ENCODE data around the gene TXNRD2. TPM values are rescaled to one million over a fixed set of nuclear protein-coding genes. Genes with fewer than 3 reads are reported as not detected.

The TXNRD2 gene
- total RNA-seq, 1 donor from 2014 or later, result 23.0 TPM

DNA sequence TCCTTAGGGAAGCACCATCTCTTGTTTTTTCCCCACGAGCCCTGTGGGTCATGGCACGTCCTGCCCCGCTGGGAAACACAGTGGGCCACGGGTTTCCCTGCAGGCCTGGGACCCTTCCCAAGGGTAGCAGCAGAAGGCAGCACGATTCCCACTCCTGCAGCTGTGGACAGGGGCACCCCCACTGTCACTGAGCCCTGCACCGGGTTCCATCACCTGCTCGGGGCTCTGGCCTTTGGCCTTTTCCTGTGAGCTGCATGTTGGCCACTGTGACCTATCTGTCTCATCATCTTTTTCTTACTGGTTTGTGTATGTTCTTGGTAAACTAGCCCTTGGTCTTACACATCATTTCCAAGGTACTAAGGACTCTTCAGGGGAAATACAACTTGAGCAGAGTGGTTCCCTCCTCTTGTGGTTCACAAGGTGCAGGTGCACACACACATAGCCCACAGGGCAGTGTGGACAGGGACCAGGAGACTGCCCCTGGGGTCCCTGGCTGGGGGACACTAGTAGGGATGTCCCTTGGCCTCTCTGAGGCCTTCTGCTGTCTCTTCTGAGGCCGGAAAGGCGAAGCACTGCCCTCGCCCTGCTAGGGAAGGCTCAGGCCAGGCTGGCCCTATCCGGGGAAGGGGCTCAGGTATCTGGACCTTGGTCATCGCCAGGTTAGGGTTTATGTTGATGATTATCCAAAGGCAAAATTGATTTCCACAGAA is 19.0 kb upstream of the TXNRD2 start:
- Mint-ChIP-seq H3K27ac (ENCODE audit: unreplicated experiment) (no peak overlapping the region), H3K36me3 (ENCODE audit: low read depth, unreplicated experiment) (no peaks in the 10 kb centered on the region)
- TF ChIP-seq, protein P1, sequence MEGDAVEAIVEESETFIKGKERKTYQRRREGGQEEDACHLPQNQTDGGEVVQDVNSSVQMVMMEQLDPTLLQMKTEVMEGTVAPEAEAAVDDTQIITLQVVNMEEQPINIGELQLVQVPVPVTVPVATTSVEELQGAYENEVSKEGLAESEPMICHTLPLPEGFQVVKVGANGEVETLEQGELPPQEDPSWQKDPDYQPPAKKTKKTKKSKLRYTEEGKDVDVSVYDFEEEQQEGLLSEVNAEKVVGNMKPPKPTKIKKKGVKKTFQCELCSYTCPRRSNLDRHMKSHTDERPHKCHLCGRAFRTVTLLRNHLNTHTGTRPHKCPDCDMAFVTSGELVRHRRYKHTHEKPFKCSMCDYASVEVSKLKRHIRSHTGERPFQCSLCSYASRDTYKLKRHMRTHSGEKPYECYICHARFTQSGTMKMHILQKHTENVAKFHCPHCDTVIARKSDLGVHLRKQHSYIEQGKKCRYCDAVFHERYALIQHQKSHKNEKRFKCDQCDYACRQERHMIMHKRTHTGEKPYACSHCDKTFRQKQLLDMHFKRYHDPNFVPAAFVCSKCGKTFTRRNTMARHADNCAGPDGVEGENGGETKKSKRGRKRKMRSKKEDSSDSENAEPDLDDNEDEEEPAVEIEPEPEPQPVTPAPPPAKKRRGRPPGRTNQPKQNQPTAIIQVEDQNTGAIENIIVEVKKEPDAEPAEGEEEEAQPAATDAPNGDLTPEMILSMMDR (IDR thresholded peaks at IDR 0.05; ENCODE audit: unreplicated experiment), result no peak

DNA sequence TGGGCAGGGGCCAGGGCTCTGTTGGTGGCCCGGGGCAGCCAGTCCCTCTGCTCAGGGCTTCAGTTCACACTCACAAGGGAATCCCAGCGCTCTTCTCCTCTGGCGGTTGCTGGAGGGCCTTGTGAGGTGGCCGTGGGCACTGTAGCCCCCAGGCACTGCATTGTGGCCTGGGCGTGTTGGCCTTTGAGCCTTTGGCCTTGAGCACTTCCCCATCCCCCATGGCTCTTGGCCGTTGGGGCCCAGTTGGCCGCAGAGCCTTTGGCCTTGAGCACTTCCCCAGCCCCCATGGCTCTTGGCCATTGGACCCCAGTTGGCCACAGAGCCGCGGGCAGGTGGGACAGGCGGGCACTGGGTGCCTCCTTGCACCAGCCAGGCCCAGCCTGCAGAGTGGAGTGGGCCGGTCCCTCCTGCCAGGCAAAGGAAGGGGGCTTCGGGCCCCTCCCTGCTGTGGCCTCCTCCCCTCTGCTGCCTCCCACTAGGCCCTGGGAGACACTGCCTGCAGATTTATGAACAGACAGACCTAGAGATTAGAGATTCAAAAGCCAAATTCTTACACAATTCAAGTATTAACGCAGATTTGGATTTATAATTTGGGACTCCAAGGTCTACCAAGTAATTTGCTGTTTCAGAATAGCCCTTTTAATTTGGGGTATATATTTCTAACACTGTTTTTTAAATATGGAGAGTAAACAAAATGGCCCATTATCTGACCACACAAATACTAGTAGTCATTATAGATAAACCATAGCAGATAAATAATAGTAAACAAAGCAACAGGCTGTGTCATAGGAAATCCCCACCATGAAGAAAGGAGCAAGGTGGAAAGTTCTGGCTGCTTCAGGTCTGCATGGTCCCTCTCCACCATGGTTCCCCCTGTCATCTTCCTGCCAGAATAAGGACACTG is 18.2 kb upstream of the TXNRD2 start:
- TF ChIP-seq, protein P1 (IDR thresholded peaks at IDR 0.05; ENCODE audit: unreplicated experiment), result no peak
- H3K9me3 Mint-ChIP-seq (ENCODE audit: unreplicated experiment), result no peaks in the 10 kb centered on the region
- H3K4me3 Mint-ChIP-seq (ENCODE audit: unreplicated experiment), result no peak overlapping the region
- DNase-seq (ENCODE audit: low spot score), result no peak
- peaks cover 12% of the 10 kb centered on the region for H3K4me1 Mint-ChIP-seq (ENCODE audit: unreplicated experiment)
- H3K27me3 Mint-ChIP-seq (ENCODE audit: unreplicated experiment), result peaks cover 4% of the 10 kb centered on the region
- no peak overlapping the region for H3K27ac Mint-ChIP-seq (ENCODE audit: unreplicated experiment)
- H3K36me3 Mint-ChIP-seq (ENCODE audit: low read depth, unreplicated experiment), result no peaks in the 10 kb centered on the region

More for the DNA sequence above, 19.0 kb upstream of the TXNRD2 start:
- H3K27me3 Mint-ChIP-seq (ENCODE audit: unreplicated experiment), result peaks cover 9% of the 10 kb centered on the region
- no peak overlapping the region for H3K4me3 Mint-ChIP-seq (ENCODE audit: unreplicated experiment)
- H3K4me1 Mint-ChIP-seq (ENCODE audit: unreplicated experiment), result peaks cover 8% of the 10 kb centered on the region
- DNase-seq (ENCODE audit: low spot score), result no peak
- H3K9me3 Mint-ChIP-seq (ENCODE audit: unreplicated experiment), result no peaks in the 10 kb centered on the region

DNA sequence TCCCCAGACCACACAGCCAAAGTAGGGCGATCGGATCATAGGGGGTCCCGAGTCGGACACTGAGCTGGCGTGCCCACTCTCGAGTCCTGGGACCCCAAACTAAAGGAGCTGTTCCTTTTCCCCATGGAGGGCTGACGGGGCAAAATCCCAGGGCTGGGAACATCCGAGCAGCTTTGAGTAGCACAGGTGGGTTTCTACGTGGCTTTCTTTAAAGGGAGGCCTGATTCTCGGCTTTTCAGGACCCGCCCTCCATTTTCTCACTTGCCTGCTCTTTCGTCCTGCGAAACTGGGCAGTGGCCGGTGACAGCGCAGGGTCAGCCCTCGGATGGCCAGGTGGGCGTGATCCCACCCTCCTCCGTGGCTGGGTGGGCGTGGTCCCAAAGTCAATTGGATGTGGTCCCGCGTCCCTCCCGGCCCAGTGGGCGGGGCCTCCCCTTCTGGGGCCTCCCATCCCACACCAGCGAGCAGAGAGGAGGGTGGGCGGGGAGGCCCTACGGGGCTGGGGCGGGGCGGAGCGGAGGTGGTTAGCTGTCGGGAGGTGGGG is 17.5 kb upstream of the TXNRD2 start:
- Mint-ChIP-seq H3K36me3 (ENCODE audit: low read depth, unreplicated experiment) (no peaks in the 10 kb centered on the region), H3K27ac (ENCODE audit: unreplicated experiment) (no peak overlapping the region), H3K9me3 (ENCODE audit: unreplicated experiment) (no peaks in the 10 kb centered on the region), H3K4me3 (ENCODE audit: unreplicated experiment) (peak overlapping the region; percentile 63), H3K4me1 (ENCODE audit: unreplicated experiment) (peaks cover 12% of the 10 kb centered on the region), H3K27me3 (ENCODE audit: unreplicated experiment) (peaks cover 4% of the 10 kb centered on the region)
- peak; percentile 89 for DNase-seq (ENCODE audit: low spot score)
- TF ChIP-seq, protein P1 (IDR thresholded peaks at IDR 0.05; ENCODE audit: unreplicated experiment), result no peak

DNA sequence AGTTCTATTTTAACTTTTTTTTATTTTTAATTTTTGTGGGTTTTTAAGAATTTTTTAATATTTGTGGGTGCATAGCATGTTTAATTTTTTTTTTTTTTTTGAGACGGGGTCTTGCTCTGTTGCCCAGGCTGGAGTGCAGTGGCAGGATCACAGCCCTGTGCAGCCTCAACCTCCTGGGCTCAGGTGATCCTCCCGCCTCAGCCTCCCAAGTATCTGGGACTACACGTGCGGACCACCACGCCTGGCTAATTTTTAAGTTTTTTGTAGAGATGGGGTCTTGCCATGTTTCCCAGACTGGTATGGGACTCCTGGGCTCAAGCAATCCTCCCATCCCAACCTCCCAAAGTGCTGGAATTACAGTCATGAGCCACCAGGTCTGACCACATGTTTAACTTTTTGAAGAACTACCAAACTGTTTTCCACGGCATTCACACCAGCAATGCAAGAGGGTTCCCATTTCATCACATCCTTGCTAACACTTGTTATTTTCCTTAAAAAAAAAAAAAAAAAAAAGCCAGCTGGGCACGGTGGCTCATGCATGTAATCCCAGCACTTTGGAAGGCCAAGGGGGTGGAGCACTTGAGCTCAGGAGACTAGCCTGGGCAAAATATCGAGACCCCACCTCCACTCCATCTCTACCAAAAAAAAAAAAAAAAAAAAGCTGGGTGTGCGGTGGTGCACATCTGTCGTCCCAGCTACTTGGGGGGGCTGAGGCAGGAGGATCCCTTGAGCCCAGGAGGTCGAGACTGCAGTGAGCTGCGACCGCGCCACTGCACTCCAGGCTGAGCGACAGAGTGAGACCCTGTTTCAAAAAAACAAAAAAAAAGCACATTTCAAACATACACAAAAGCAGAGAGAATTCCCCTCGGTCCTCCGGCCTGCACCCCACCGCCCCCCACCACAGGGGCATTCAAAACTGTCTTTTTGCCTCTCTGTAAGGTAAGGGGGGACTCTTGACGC is 16.7 kb upstream of the TXNRD2 start:
- Mint-ChIP-seq H3K36me3 (ENCODE audit: low read depth, unreplicated experiment) (no peaks in the 10 kb centered on the region), H3K27me3 (ENCODE audit: unreplicated experiment) (no peaks in the 10 kb centered on the region), H3K27ac (ENCODE audit: unreplicated experiment) (no peak overlapping the region), H3K4me1 (ENCODE audit: unreplicated experiment) (peaks cover 12% of the 10 kb centered on the region), H3K4me3 (ENCODE audit: unreplicated experiment) (peak overlapping the region; percentile 63), H3K9me3 (ENCODE audit: unreplicated experiment) (no peaks in the 10 kb centered on the region)
- TF ChIP-seq, protein P1 (IDR thresholded peaks at IDR 0.05; ENCODE audit: unreplicated experiment), result no peak
- DNase-seq (ENCODE audit: low spot score), result no peak

All from endothelial cell (in vitro differentiated cells).